ENCODE results near the gene MRPL51. TPM values are rescaled to one million over a fixed set of nuclear protein-coding genes. Genes with fewer than 3 reads are reported as not detected.
"Not testable (repeated sequence)": the region's sequence is repeated elsewhere in the genome, so short reads cannot be mapped to it uniquely, and the experiment has no call there.

MRPL51 gene
- total RNA-seq, 1 donor from 2014 or later = 168 TPM

GRCh38 chr12:6522193-6522592 is 29.1 kb upstream of the MRPL51 start:
- Mint-ChIP-seq H3K27me3 (ENCODE audit: unreplicated experiment) (peaks cover 3% of the 10 kb centered on the region), H3K4me3 (ENCODE audit: unreplicated experiment) (no peak overlapping the region), H3K27ac (ENCODE audit: unreplicated experiment) (no peak overlapping the region), H3K9me3 (ENCODE audit: unreplicated experiment) (no peaks in the 10 kb centered on the region), H3K36me3 (ENCODE audit: low read depth, unreplicated experiment) (peaks cover 50% of the 10 kb centered on the region), H3K4me1 (ENCODE audit: unreplicated experiment) (no peaks in the 10 kb centered on the region)
- TF ChIP-seq CTCF (IDR thresholded peaks at IDR 0.05; ENCODE audit: unreplicated experiment) = no peak
- DNase-seq (ENCODE audit: low spot score) = no peak

GRCh38 chr12:6520186-6520585 is 27.1 kb upstream of the MRPL51 start:
- H3K36me3 Mint-ChIP-seq (ENCODE audit: low read depth, unreplicated experiment) = peaks cover 50% of the 10 kb centered on the region

GRCh38 chr12:6508087-6508486 is 15.0 kb upstream of the MRPL51 start:
- H3K27ac Mint-ChIP-seq (ENCODE audit: unreplicated experiment) = no peak overlapping the region
- H3K4me3 Mint-ChIP-seq (ENCODE audit: unreplicated experiment) = no peak overlapping the region
- peaks cover 2% of the 10 kb centered on the region for H3K27me3 Mint-ChIP-seq (ENCODE audit: unreplicated experiment)
- peaks cover 6% of the 10 kb centered on the region for H3K4me1 Mint-ChIP-seq (ENCODE audit: unreplicated experiment)
- H3K36me3 Mint-ChIP-seq (ENCODE audit: low read depth, unreplicated experiment) = peaks cover 11% of the 10 kb centered on the region
- no peak for TF ChIP-seq CTCF (IDR thresholded peaks at IDR 0.05; ENCODE audit: unreplicated experiment)
- H3K9me3 Mint-ChIP-seq (ENCODE audit: unreplicated experiment) = no peaks in the 10 kb centered on the region
- DNase-seq (ENCODE audit: low spot score) = no peak

More at GRCh38 chr12:6520186-6520585, 27.1 kb upstream of the MRPL51 start:
- Mint-ChIP-seq H3K4me3 (ENCODE audit: unreplicated experiment) (peak overlapping the region; percentile 75), H3K4me1 (ENCODE audit: unreplicated experiment) (no peaks in the 10 kb centered on the region), H3K27ac (ENCODE audit: unreplicated experiment) (peak overlapping the region; percentile 13), H3K9me3 (ENCODE audit: unreplicated experiment) (no peaks in the 10 kb centered on the region), H3K27me3 (ENCODE audit: unreplicated experiment) (peaks cover 3% of the 10 kb centered on the region)
- no peak for DNase-seq (ENCODE audit: low spot score)
- TF ChIP-seq CTCF (IDR thresholded peaks at IDR 0.05; ENCODE audit: unreplicated experiment) = no peak

- Mint-ChIP-seq H3K36me3 (ENCODE audit: low read depth, unreplicated experiment) (peaks cover 4% of the 10 kb centered on the region), H3K27ac (ENCODE audit: unreplicated experiment) (peak overlapping the region; percentile 22), H3K27me3 (ENCODE audit: unreplicated experiment) (peaks cover 2% of the 10 kb centered on the region), H3K4me1 (ENCODE audit: unreplicated experiment) (peaks cover 6% of the 10 kb centered on the region), H3K9me3 (ENCODE audit: unreplicated experiment) (no peaks in the 10 kb centered on the region), H3K4me3 (ENCODE audit: unreplicated experiment) (peak overlapping the region; percentile 38)
- DNase-seq (ENCODE audit: low spot score) = no peak
- no peak for TF ChIP-seq CTCF (IDR thresholded peaks at IDR 0.05; ENCODE audit: unreplicated experiment)
Observed at GRCh38 chr12:6507102-6507998, 14.3 kb upstream of the MRPL51 start.

GRCh38 chr12:6500466-6500865 is 7.4 kb upstream of the MRPL51 start:
- H3K9me3 Mint-ChIP-seq (ENCODE audit: unreplicated experiment) = no peaks in the 10 kb centered on the region
- no peak for TF ChIP-seq CTCF (IDR thresholded peaks at IDR 0.05; ENCODE audit: unreplicated experiment)
- H3K27ac Mint-ChIP-seq (ENCODE audit: unreplicated experiment) = no peak overlapping the region
- H3K4me3 Mint-ChIP-seq (ENCODE audit: unreplicated experiment) = no peak overlapping the region
- H3K4me1 Mint-ChIP-seq (ENCODE audit: unreplicated experiment) = peaks cover 4% of the 10 kb centered on the region
- peaks cover 4% of the 10 kb centered on the region for H3K36me3 Mint-ChIP-seq (ENCODE audit: low read depth, unreplicated experiment)
- DNase-seq (ENCODE audit: low spot score) = no peak
- H3K27me3 Mint-ChIP-seq (ENCODE audit: unreplicated experiment) = no peaks in the 10 kb centered on the region

GRCh38 chr12:6497291-6497690 is 4.2 kb upstream of the MRPL51 start:
- H3K27ac Mint-ChIP-seq (ENCODE audit: unreplicated experiment) = peak overlapping the region; percentile 96
- not testable (repeated sequence) for H3K4me3 Mint-ChIP-seq (ENCODE audit: unreplicated experiment); H3K9me3 Mint-ChIP-seq (ENCODE audit: unreplicated experiment); H3K27me3 Mint-ChIP-seq (ENCODE audit: unreplicated experiment); DNase-seq (ENCODE audit: low spot score); H3K36me3 Mint-ChIP-seq (ENCODE audit: low read depth, unreplicated experiment)
- peaks cover 15% of the 10 kb centered on the region for H3K4me1 Mint-ChIP-seq (ENCODE audit: unreplicated experiment)

Measured in endothelial cell (in vitro differentiated cells).